HPDE6-E6E7 (cell line): ENCODE data around the gene SH3BP4.
"Not testable (repeated sequence)": the region's sequence is repeated elsewhere in the genome, so short reads cannot be mapped to it uniquely, and the experiment has no call there.

Source experiments
- DNase-seq: peaks from one replicate; pipeline ENCODE4 v3.0.0; 2011; ENCODE audit warnings: missing footprints; ENCODE audit errors: extremely low spot score

Gene SH3BP4

DNA sequence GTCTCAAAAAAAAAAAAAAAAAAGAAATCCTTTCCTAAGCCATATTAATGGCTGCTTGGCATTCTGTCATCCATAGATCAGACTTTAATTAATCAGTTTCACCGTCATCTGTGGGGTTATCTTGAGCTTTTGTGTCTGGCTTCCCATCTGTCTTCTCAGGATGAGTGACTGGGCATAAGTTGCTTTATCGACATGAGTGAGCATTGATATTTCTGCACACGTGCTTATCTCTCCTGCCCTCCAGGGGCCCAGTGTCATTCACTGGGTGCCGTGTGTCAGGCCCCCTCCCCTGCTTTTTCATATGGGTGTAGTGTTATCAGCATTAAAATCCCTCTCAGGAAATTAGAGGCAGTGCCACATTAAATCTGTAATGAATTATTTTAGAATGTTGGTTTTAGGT is 65.6 kb downstream of the SH3BP4 start:
- DNase-seq: no peak

DNA sequence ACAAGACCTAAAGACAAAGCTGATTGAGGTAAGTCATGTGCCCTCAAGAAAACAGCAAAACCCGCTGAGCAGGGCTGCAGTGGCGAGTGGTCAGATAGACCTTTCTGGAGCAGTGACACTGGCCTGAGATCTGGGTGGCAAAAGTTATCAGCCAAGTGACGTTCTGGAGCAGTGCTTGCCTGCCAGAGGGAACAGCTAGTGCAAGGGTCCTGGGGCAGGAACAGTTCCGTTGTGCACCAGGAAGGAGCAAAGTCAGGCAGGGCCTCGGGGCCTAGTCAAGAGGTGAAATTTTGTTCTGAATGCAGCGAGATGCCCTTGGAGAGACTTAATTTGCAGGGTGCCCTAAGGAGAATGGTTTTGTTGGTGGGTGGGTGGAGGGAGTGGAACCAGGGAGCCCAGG is 67.0 kb downstream of the SH3BP4 start:
- DNase-seq: no peak

DNA sequence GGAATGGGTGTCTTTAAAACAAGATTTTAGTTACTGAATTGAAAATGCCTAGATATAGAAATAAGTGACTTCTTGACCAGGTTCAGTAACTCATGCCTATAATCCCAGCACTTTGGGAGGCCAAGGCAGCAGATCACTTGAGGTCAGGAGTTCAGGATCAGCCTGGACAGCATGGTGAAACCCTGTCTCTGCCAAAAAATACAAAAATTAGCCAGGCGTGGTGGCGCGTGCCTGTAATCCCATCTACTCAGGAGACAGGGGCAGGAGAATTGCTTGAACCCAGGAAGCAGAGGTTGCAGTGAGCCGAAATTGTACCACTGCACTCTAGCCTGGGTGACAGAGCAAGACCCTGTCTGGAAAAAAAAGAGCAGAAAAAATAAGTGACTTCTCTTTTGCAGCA is 68.3 kb downstream of the SH3BP4 start:
- DNase-seq: not testable (repeated sequence)

DNA sequence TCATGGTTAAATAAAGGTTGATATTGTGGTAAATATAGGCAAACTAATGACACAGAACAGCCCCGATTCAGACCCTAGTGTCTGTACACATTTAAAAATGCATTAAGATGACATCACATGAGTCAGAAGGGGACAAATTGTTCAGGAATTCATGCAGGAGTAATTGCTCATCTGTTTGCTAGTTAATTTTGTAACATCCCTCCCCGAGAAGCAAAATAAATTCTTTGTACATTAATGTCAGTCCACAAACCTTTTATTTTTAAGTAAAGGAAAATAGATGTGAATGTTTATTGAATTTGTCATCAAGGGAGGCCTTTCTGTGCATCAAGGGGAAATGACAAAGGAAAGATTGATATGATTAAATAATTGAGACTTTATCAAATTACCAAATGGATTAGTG is 69.9 kb downstream of the SH3BP4 start:
- DNase-seq: peak; percentile 34

DNA sequence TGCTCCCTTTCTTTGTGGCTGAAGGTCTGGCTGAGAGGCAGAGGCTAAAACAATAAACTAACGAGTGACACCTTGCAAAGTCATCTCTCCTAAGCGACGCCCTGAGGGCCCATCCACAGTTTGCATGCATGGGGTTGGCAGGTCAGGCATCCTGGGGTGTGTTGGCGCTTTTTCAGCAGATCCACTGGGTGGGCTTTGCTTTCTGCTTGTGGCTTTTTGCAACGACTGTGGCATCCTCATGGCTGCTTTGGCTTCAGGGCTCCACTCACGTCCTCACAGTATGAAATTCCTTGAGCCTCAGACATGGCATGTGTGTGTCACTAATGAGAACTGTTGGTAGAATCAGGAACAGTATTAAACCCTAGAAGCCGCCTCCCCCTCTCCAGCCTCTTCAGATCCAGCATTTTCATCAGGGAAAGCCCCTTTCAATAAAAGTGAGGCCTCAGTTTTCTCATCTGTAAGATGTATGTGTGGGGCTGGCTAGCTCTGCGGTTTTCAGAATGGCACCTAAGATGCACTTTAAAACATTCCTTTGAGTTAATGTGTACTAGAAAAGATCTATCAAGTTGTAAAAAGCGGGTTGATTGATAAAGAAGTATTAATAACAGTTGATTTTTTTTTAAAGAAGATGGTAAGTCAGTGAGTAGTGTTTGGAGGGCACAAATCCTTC is 72.5 kb downstream of the SH3BP4 start:
- DNase-seq: no peak

DNA sequence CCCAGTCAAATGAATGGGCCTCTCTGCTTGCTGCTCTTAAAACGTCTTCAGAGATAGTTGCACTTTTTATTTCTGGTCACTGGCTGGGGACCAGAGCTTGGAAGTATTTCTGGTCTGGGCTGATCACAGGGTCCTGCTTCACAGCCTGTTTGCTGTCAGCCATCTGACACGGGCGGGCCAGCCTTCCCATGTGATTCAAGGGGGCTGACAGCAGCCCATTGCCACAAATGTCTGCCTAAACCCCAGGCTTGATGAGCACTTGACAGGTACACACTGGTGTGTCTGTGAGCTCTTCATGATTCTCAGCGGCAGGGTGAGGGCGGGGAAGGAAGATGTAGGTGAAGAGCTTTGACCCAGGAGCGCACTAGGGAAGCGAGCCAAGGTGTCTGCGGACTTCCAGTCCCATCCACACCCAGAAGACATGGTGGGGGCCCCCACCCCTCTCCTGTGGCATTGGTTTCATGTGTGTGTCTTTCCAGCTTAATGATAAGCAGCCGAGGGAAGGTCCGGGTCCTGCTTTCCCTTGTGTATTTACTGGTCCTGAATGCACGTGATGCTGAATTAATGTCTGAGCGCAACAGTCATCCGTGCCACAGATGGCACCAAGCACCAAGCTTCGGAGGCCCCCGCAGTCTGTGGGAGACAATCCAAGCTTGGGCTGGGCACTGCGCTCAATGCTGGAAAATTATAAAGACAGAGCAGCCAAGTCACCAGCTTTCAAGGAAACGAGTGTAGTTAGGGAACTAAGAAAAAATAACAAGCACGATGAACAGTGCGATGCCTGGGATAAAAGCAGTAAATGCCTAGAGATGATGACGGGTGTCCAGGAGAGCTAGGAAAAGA is 73.3 kb downstream of the SH3BP4 start:
- no peak for DNase-seq

DNA sequence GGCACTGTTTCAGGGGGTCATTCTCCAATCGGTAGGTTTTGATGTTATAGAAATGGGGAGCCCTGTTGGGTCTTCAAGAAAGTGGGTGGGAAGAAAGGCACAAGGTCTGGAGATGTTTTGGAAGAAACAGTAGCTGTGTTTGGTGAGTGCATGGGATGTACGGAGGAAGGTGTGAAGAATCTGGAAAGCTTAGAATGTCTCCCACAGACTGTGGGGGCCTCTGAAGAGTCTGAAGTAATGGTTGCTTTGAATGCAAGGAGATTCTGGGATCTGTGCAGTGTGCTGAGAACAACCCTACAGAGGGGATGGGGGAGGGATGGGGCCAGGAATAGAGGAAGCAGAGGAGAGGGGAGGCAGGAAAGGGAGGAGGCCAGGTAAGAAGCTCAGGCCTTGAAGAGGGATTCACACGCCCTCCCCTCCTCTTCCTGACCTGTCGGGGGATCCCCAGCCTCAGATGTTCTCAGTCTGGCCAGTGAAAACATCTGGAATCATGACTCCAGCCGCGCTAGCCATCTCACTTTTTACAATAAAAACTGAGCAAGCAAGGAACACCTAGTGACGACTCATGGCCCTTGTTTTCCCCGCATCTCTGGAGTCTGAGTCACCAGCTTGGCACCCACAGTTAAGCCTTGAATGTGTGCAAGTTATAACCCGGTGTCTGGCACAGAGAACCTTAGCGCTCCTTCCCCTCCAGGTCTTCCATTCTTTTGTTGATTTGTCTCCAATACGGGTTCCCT is 74.2 kb downstream of the SH3BP4 start:
- peak; percentile 83 for DNase-seq

DNA sequence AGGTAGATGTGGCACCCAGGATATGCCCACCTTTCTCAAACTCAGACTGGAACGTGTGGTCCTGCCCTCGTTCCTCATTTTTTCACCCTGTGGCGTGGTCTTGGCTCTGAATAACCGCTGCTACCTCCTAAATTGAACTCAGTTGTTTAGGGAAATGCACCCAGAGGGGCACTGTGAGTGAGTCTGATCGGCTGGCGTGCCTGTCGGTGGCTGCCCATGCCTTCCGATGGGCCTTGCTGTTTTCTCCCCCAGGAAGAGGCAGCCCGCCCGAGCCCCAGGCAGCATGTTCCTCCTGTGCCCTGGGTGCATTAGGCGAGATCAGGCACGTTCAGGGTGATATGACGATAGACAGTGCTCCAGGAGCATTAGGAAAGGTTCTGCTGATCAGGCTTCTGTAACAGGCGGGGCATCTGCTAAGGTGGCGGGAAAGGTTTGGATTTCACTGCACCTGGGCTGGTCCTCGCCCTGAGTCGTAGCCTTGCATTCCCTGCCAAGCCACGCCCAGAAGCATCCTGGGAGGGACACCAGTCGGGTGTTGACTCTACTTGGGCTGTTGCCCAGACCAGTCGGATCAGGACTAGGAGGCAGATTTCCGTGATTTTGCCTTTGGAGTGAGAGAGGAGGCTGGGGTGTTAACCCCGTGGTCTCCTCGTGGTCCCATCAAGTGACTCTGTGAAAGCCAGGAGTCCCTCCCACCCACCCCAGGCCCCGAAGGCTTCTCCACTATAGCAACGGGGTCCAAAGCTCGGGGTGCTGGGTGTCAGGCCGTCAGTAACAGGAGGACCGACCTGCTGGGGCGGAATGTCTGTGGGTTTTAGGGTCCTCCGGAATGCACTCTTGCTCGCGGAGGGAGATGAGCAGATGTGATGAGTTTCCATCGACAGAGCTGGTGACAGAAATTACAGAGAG is 75.1 kb downstream of the SH3BP4 start:
- peak; percentile 95 for DNase-seq

DNA sequence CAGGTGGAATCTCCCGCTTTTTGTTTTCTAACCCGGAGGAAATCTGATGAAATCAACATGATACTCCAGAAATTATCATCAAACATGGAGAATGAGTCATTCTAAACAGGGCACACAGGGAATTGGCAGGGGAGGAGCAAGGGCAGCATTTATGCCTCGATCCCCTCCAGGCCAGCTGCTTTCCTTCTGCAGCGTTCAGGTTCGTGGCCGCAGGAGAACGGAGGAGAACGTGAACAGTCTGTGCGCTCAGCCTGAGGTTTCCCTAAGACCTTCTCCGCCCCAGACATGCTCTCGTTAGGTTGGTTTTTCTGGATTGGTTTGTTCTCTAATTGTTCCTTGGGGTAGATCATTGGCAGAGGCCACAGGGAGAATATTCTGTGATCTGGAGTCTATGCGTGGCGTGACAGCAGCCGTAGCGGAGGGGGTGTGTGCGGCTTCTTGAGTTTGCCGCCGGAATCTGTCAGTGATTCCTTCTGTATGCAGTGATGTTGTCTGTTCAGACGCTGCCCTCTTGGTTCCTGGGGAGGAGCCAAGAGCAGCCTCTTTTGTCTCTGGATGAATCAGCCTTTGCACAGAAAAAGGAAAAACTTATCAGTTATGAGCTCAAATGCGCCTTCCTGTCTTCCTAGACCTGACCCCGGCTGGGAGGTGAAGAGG is 75.9 kb downstream of the SH3BP4 start:
- DNase-seq: peak; percentile 64

DNA sequence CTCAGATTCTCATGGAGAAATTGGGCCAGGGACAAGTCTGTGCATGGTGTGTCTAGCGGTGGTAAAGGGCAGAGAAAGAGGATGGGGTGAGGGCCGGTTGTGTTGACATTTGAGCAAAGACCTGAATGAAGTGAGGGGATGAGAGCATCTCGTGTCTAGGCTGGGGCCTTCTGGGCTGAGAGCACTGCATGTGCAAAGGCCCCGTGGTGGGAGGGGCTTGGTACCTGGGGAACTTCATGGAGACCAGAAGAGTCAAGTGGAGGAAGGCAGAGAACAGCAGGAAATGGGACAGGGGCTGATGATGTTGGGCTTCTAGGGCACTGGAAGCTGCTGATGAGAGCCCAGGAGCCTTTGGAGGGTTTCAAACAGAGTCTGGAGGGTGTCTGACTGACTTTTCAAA is 76.8 kb downstream of the SH3BP4 start:
- DNase-seq: no peak

DNA sequence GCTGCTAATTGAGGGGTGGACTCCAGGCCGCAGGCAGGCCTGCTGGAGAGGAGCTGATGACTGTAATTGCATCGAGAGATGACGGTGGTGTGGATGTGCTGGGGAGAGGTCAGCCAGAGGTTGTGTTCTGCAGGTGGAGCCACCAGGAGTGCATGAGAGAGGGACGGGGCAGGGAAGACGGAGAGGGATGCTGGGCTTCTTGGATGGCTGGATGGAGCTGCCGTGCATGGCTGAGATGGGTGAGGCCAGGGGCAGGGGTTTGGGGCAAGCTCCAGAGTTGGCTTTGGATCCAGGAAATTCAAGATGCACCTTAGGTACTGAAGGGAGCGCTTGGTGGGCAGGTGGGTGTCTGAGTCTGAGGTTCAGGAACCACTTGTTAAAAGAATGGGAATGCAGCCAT is 77.2 kb downstream of the SH3BP4 start:
- no peak for DNase-seq

DNA sequence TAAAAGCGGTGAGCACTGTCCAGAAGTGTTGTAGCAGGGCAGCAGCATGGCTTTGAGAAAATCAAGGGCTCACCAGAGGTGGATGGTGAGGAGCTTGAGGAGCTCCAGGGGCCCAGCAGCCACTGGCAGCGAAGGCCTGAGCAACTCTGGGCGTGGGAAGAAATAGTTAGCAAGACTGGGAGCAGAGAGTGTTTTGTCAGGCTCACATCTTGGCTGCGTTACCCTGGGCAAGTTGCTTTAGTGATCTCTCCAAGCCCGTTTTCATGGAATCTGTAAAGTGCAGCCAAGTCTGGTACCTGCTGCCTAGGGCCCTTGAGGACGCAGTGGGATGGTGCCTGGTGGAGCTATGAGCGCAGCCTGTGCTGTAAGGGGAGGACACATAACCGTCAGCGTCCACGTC is 78.3 kb downstream of the SH3BP4 start:
- no peak for DNase-seq

DNA sequence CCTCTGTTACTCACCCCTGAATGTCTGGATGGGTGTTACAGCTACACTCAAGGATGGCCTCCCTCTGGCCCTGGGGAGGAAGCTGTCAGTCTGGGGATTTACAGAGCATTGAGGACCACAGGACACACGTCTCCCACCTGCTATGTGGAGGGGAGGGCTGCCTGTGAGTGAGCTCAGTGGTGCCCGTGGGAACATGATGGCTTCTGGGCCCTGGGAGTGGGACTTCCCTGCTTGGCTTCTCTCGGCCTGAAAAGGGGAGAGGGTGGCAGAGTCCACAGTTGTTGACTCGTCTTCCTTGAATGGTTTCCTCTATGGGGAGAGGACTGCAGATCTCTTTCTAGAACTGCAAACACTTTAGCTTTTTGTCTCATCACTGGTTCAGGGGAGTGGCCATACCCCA is 79.1 kb downstream of the SH3BP4 start:
- DNase-seq: no peak

DNA sequence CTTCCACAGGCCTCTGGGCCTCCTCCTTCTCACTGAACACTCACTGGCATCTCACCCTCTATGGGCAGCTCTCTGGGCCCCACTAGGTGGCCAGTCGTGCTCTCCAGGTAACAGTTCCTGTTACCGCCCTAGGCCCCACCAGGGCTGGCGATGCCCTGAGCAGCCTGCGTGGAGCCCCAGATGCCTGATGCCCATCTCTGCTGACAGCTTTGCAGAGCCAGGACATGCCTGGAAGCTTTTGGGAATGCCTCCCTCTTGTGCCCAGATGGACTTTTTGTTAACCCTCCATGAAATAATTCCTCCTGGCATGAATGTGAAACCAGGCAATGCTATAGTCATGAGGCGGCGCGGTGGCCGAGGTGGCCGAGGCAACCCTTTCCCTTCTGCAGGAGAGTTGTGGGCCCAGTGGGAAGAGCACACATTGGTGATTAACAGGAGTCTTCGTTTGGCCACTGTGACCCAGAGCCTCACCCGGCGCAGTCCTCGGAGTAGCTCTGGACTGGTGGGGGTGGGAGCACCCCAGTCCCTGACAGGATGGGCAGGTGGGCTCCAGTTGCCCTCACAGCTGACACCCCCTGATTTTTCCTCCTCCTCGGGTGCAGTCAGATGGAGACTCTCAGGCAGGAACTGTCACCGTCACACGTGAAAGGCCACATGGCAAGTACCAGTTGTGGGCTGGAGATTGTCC is 80.0 kb downstream of the SH3BP4 start:
- DNase-seq: no peak

DNA sequence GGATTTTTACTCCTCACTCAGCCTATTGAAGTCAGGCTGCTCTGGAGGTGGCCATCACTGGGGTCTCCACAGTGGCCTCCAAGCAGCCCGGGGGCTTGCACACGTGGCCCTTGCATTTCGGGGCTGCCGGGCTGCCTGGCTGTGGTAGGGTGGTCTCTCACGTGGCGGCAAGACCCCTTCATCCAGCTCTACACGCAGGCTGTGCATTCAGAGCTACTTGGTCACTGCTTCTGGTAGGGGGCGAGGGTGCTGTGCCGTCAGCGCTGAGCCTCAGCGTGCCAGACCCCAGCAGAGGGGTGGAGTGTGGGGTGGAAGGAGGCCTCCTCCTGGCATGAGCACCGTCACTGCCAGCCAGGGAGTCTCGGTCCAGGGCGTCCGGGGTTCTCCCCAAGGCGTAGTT is 80.6 kb downstream of the SH3BP4 start:
- no peak for DNase-seq

DNA sequence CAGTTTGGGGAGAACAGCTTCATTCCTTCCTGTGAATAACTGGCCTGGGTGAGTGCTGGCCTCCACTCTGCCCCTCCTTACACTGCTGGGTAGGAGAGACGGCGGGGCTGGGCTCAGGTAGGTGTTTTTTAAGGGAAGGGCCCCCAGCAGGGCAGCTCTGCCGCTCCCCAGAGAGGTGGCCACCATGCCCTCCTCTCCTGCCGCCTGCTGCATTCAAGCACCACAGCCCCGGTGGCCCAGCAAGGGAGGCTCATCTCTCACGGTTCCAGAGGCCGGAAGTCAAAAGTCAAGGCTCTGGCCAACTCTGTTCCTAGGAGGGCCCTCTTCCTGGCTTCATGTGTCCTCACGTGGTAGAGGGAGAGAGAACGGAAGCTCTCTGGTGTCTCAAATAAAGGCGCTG is 81.1 kb downstream of the SH3BP4 start:
- DNase-seq: no peak

DNA sequence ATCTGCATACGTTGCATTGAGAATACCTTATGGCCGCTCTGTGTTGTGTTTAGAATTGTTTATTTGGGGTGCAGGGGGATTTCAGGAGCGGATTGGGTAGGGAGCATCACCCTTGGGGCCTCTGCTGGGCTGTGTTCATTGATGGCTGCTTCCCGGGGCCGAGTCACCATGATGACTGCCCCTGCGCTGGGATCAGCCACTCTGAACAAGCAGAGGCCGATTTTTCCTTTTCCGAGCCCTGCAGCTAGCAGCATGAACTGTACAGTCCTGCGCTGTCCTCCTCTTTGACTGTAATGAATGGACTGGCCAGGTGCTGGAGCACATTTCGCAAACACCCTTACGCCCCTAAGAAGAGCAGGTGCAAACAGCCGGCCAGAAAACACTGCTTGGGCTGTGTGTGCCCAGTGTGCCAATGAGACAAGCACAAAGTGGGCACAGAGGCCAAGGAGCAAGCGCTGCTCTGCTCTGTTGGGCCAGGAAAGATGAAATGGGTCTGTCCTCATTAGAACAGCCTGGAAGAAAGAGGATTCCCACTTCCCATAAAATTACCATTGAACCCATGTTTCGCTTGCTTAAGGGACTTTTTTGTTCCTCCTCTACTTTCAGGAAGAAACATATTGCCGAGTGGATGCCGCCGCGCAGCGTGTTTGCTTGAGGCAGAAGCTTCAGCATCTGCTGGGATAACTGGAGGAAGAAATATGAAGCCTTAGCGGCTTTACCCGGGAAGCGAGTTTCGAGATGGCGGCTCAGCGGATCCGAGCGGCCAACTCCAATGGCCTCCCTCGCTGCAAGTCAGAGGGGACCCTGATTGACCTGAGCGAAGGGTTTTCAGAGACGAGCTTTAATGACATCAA is 82.7 kb downstream of the SH3BP4 start:
- no peak for DNase-seq

DNA sequence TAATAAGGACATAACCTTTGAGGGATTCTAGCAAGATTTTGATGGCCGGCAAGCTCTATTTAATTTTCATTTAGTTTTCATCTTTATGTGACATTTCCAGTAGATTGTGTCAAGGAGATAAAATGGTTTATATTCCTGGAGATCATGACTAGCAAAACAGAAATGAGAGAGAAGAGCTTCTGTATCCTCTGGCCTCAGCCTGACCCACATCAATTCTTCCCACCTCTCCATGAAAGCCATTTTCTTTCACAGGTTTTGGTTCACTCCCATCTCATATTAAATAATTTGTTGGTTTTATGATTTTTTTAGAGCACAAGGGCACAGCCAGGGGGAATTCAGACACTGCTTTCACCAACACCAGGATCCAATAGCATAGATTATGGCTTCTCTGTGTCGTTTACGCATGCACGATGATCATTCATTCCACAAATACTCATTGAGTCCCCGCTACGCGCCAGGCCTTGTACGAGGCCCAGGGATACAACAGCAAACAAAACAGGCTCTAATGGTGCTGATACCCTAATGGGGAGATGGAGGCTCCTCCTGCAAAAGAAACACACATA is 85.9 kb downstream of the SH3BP4 start:
- DNase-seq: no peak

DNA sequence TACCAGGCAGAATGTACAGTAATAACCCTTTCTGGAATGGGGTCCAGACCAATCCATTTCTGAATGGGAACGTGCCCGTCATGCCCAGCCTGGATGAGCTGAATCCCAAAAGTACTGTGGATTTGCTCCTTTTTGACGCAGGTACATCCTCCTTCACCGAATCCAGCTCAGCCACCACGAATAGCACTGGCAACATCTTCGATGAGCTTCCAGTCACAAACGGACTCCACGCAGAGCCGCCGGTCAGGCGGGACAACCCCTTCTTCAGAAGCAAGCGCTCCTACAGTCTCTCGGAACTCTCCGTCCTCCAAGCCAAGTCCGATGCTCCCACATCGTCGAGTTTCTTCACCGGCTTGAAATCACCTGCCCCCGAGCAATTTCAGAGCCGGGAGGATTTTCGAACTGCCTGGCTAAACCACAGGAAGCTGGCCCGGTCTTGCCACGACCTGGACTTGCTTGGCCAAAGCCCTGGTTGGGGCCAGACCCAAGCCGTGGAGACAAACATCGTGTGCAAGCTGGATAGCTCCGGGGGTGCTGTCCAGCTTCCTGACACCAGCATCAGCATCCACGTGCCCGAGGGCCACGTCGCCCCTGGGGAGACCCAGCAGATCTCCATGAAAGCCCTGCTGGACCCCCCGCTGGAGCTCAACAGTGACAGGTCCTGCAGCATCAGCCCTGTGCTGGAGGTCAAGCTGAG is 89.6 kb downstream of the SH3BP4 start:
- DNase-seq: no peak
